Spleen (tissue), 11 donors: ENCODE measurements around the gene LCP2. TPM values are rescaled to one million over a fixed set of nuclear protein-coding genes. Genes with fewer than 3 reads are reported as not detected.

Source experiments
- DNase-seq: peaks from one replicate; pipeline ENCODE4 v3.0.0-alpha.2; 2020
- H3K27ac ChIP-seq, 8 donors: fragments of 200-600 bp; sonication (generic) in 7 of 8; 1 replicate in 4 of 8; 2 replicates in 4 of 8; pipeline versions ENCODE4 v1.5.0 to v1.8.0; 2016 to 2021; ENCODE audit warnings: inconsistent platforms in 4 of 8, mild to moderate bottlenecking in 4 of 8, moderate library complexity in 1 of 8
- H3K27me3 ChIP-seq, 7 donors: fragments of 200-600 bp; sonication (generic) in 6 of 7; replicated peaks in 1 of 7; 1 replicate in 4 of 7; 2 replicates in 3 of 7; pipeline versions ENCODE4 v1.5.0 to v1.8.0; 2016 to 2021; ENCODE audit warnings: inconsistent platforms in 3 of 7, mild to moderate bottlenecking in 1 of 7
- H3K36me3 ChIP-seq, 6 donors: fragments of 200-600 bp; sonication (generic) in 5 of 6; 1 replicate in 4 of 6; 2 replicates in 2 of 6; pipeline versions ENCODE4 v1.5.0 to v1.8.0; 2016 to 2021; ENCODE audit warnings: inconsistent platforms in 2 of 6
- H3K4me1 ChIP-seq, 6 donors: fragments of 200-600 bp; sonication (generic) in 5 of 6; 1 replicate in 3 of 6; 2 replicates in 3 of 6; pipeline versions ENCODE4 v1.5.0 to v1.8.0; 2016 to 2021; ENCODE audit warnings: inconsistent platforms in 3 of 6
- H3K4me3 ChIP-seq, 8 donors: fragments of 200-600 bp; sonication (generic) in 7 of 8; 1 replicate in 4 of 8; 2 replicates in 4 of 8; pipeline versions ENCODE4 v1.5.0 to v1.8.0; 2016 to 2021; ENCODE audit warnings: inconsistent platforms in 4 of 8, mild to moderate bottlenecking in 4 of 8, moderate library complexity in 2 of 8
- H3K9me3 ChIP-seq, 8 donors: fragments of 200-600 bp; sonication (generic) in 7 of 8; 1 replicate in 4 of 8; 2 replicates in 4 of 8; pipeline versions ENCODE4 v1.5.0 to v1.8.0; 2016 to 2021; ENCODE audit warnings: inconsistent platforms in 4 of 8
- CTCF ChIP-seq, 11 experiments: fragments of 200-600 bp in 7 of 11; fragments of 450-650 bp in 4 of 11; sonication (generic) in 4 of 11; IDR thresholded peaks in 8 of 11; conservative IDR thresholded peaks in 3 of 11; 1 replicate in 7 of 11; 2 replicates in 4 of 11; pipeline versions ENCODE4 v1.4.0 to v1.8.0; 2016 to 2021; ENCODE audit warnings: antibody characterized with exemption in 11 of 11, inconsistent platforms in 4 of 11, mild to moderate bottlenecking in 1 of 11
- POLR2A ChIP-seq, 3 donors: fragments of 450-650 bp; IDR thresholded peaks; one replicate each; pipeline ENCODE4 v1.5.1; 2017; ENCODE audit warnings: antibody characterized with exemption in 3 of 3, mild to moderate bottlenecking in 1 of 3
- POLR2AphosphoS5 ChIP-seq, 3 donors: sonication (generic); formaldehyde crosslinking; IDR thresholded peaks; one replicate each; pipeline ENCODE4 v1.5.1; 2017; ENCODE audit warnings: antibody characterized with exemption in 3 of 3
- WGBS, 5 donors: extraction: QIAGEN DNeasy Blood & Tissue Kit in 3 of 5; methylation state at CpG; one replicate each; pipeline versions ENCODE4 v1.1.5 to v1.1.7; 2013 to 2018; 5-methylcytosine and 5-hydroxymethylcytosine counted together
- intact Hi-C: fragments of 100-400 bp; cut with DNase I; formaldehyde crosslinking; loops from one replicate; pipeline ENCODE4 v1.15.0; 2023; ENCODE audit warnings: low total_unique reads
- polyA plus RNA-seq, 3 donors: library from polyadenylated mRNA; stranded (reverse); fragments of 200-250 nt; gene quantifications; one replicate each; pipeline ENCODE4 v1.2.1, GENCODE V29; 2013
- total RNA-seq, 7 donors: library from RNA; depleted of rRNA in 3 of 7; stranded (reverse); fragments of >200 nt in 3 of 7; fragmentation: NEBNext Ultra II Directional in 4 of 7; extraction: Animal tissue kit (Norgen Biotek cat#: 25700) in 4 of 7; gene quantifications; one replicate each; pipeline versions ENCODE4 v1.1.0 to v1.2.1, GENCODE V29; 2016 to 2021
- donor health status: healthy with polysubstance abuse.
- donor health status: DM: no; HTN: no; CAD: no; lungs with moderate emphysema.
- donor health status: DM: no; HTN: no; CAD: no.
- donor health status: Bipolar disorder and iron deficiency.
- donor health status: healthy.
- donor health status: DM: no; HTN: no; CAD: no.
- donor health status: DM: yes; HTN: yes; CAD: no.

Gene LCP2
- total and polyA plus RNA-seq, 10 donors = 28.3 to 272 (median 214) TPM

GRCh38 chr5:170252720-170253350 is 44.7 kb downstream of the LCP2 start:
- DNase-seq = no peak
- H3K4me3 ChIP-seq = no peak overlapping the region
- no peak overlapping the region for H3K27ac ChIP-seq
- WGBS, 5 donors = 76 to 90% (median 86%) methylated on average over 9 of the region's 9 CpGs
- H3K4me1 ChIP-seq = peaks cover 2 to 93% (median 34%) of the 10 kb centered on the region in 6 donors
- peaks cover 0 to 100% (median 87%) of the 10 kb centered on the region in 6 donors for H3K36me3 ChIP-seq
- H3K27me3 ChIP-seq = no peaks in the 10 kb centered on the region
- no peaks in the 10 kb centered on the region for H3K9me3 ChIP-seq
- intact Hi-C loops = no loop called here
- TF ChIP-seq CTCF (IDR thresholded peaks at IDR 0.05 in 8 of 11, conservative IDR thresholded peaks at IDR 0.05 in 3 of 11) (no peak), POLR2A (IDR thresholded peaks at IDR 0.05) (no peak), POLR2AphosphoS5 (IDR thresholded peaks at IDR 0.05) (no peak)

DNA sequence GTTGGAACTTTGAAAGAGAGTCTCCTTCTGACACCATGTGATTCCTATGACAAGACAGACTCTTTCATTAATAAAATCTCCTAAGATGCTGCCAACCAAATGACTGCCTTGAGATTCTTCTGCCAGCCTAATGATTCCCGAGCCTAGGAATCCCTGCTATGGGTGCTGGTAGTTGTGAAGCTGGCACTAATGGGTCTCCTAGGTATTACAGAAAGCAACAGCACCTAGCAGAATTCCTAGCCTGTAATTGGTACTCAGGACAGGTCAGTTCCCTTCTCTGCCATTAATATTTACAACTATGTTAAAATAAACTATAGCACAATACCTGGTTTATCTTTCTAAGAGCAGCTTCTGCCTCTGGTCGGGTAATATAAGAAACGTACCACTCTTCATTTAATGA is 45.5 kb downstream of the LCP2 start:
- Histone ChIP-seq H3K27ac (no peak overlapping the region), H3K4me1 (peaks cover 2 to 90% (median 34%) of the 10 kb centered on the region in 6 donors), H3K36me3 (peaks cover 0 to 100% (median 88%) of the 10 kb centered on the region in 6 donors), H3K27me3 (no peaks in the 10 kb centered on the region), H3K9me3 (no peaks in the 10 kb centered on the region), H3K4me3 (no peak overlapping the region)
- DNase-seq = no peak
- whole genome bisulfite sequencing, 5 donors = 80 to 94% (median 89%) methylated on average over 3 of the region's 3 CpGs
- TF ChIP-seq POLR2AphosphoS5 (IDR thresholded peaks at IDR 0.05) (peak in 1 of 3 donors; percentile 11), CTCF (IDR thresholded peaks at IDR 0.05 in 8 of 11, conservative IDR thresholded peaks at IDR 0.05 in 3 of 11) (no peak)
- intact Hi-C loops = no loop called here

GRCh38 chr5:170251462-170251861 is 46.1 kb downstream of the LCP2 start:
- intact Hi-C loops = no loop called here
- Histone ChIP-seq H3K4me3 (no peak overlapping the region), H3K36me3 (peaks cover 0 to 100% (median 88%) of the 10 kb centered on the region in 6 donors), H3K27ac (no peak overlapping the region), H3K27me3 (no peaks in the 10 kb centered on the region), H3K4me1 (peaks cover 2 to 83% (median 32%) of the 10 kb centered on the region in 6 donors), H3K9me3 (no peaks in the 10 kb centered on the region)
- no peak for DNase-seq
- 79 to 96% (median 95%) methylated on average over 2 of the region's 2 CpGs for WGBS, 5 donors
- TF ChIP-seq POLR2A (IDR thresholded peaks at IDR 0.05) (no peak), CTCF (IDR thresholded peaks at IDR 0.05 in 8 of 11, conservative IDR thresholded peaks at IDR 0.05 in 3 of 11) (no peak), POLR2AphosphoS5 (IDR thresholded peaks at IDR 0.05) (no peak)

- Histone ChIP-seq H3K27me3 (no peaks in the 10 kb centered on the region), H3K4me1 (peaks cover 2 to 77% (median 29%) of the 10 kb centered on the region in 6 donors), H3K9me3 (no peaks in the 10 kb centered on the region), H3K4me3 (no peak overlapping the region), H3K27ac (no peak overlapping the region), H3K36me3 (peaks cover 0 to 100% (median 88%) of the 10 kb centered on the region in 6 donors)
- no peak for DNase-seq
- WGBS, 5 donors = 76 to 87% (median 82%) methylated on average over 3 of the region's 3 CpGs
- TF ChIP-seq POLR2AphosphoS5 (IDR thresholded peaks at IDR 0.05) (no peak), POLR2A (IDR thresholded peaks at IDR 0.05) (no peak), CTCF (IDR thresholded peaks at IDR 0.05 in 8 of 11, conservative IDR thresholded peaks at IDR 0.05 in 3 of 11) (no peak)
- intact Hi-C loops = no loop called here
Measured at GRCh38 chr5:170250810-170251317, 46.7 kb downstream of the LCP2 start.
